ENCODE data around the gene CTNNB1.

Gene CTNNB1

GRCh38 chr3:41193794-41194539, 5.3 kb upstream of the CTNNB1 start:
- no peak for DNase-seq

GRCh38 chr3:41194701-41195100, 4.6 kb upstream of the CTNNB1 start:
- DNase-seq = no peak

- DNase-seq = no peak
Observed at GRCh38 chr3:41195946-41196345, 3.4 kb upstream of the CTNNB1 start.

GRCh38 chr3:41196499-41197410, 2.5 kb upstream of the CTNNB1 start:
- no peak for DNase-seq

- DNase-seq = no peak
Observed at GRCh38 chr3:41198046-41198445, 1.3 kb upstream of the CTNNB1 start.

- DNase-seq = no peak
Observed at GRCh38 chr3:41198526-41198925, 779 bp upstream of the CTNNB1 start.

- no peak for DNase-seq
Observed at GRCh38 chr3:41199866-41200668, 762 bp downstream of the CTNNB1 start.

- no peak for DNase-seq
Observed at GRCh38 chr3:41200669-41201021, 1.3 kb downstream of the CTNNB1 start.

- no peak for DNase-seq
Observed at GRCh38 chr3:41202075-41202833, 2.9 kb downstream of the CTNNB1 start.

- no peak for DNase-seq
Observed at GRCh38 chr3:41202834-41203345, 3.6 kb downstream of the CTNNB1 start.

GRCh38 chr3:41204369-41204768, 5.1 kb downstream of the CTNNB1 start:
- no peak for DNase-seq

GRCh38 chr3:41205591-41205990, 6.3 kb downstream of the CTNNB1 start:
- no peak for DNase-seq

- DNase-seq = no peak
Observed at GRCh38 chr3:41207355-41207754, 8.1 kb downstream of the CTNNB1 start.

- DNase-seq = no peak
Observed at GRCh38 chr3:41208507-41209220, 9.4 kb downstream of the CTNNB1 start.

GRCh38 chr3:41209646-41210045, 10.3 kb downstream of the CTNNB1 start:
- DNase-seq = no peak

- DNase-seq = no peak
Observed at GRCh38 chr3:41210966-41211365, 11.7 kb downstream of the CTNNB1 start.

GRCh38 chr3:41212088-41212487, 12.8 kb downstream of the CTNNB1 start:
- DNase-seq = no peak

- DNase-seq = no peak
Observed at GRCh38 chr3:41213588-41213987, 14.3 kb downstream of the CTNNB1 start.

GRCh38 chr3:41216422-41216821, 17.1 kb downstream of the CTNNB1 start:
- DNase-seq = no peak

- DNase-seq = no peak
Observed at GRCh38 chr3:41216993-41217392, 17.7 kb downstream of the CTNNB1 start.

- DNase-seq = no peak
Observed at GRCh38 chr3:41219424-41219823, 20.1 kb downstream of the CTNNB1 start.

Measured in NCI-H2081 treated with DMSO at 0.1 percent for 48 hours (cell line).